Measurements from ENCODE around the gene NCKIPSD. TPM values are rescaled to one million over a fixed set of nuclear protein-coding genes. Genes with fewer than 3 reads are reported as not detected.

The NCKIPSD gene
- total RNA-seq = 9.2 and 12.3 TPM in 2 replicates

GRCh38 chr3:48685603-48686511 lies at the start of gene NCKIPSD:
Gene NCKIPSD (minus strand): TSS chr3:48685915. CDS start chr3:48685807, 108 bp downstream.

DNA sequence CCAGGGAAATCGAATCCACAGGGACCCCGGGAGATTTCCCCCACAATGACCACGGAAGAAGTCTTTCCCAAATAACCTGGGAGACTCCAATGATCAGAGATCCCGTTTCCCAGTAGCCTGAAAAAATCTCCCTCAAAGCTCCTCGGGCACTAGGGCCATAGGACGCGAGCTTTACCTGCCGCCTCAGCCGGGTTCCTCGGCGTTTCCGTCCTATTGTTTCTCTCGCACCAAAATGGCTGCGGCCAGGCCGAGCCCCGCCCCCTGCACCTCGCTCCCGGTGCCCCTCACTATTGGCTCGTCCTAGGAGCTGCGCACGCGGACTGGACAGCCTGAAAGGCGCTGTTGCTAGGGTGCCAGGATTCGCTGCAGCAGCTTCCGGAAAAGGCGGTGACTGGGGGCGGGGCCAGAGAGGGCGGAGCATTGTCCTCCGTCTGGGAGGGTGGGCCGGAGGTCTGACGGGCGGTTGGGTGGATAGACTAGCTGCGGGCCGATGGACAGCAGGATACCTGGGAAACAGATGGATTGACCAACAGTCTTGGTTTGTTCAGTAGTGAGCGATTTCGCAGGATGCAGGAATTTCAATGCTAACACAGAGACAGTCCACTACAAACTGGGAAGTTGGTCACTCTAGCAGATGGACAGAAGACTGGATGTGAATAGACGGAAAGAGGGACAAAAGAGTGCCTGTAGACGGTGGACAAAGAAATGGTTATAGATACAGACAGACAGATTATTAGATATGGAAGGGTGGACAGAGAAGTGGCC lies 31.4 kb upstream of the NCKIPSD start, which contains the start of gene IP6K2:
TSS of gene IP6K2 (minus strand) at position 240 of the 765 bp plus-strand sequence. CDS start 21,930 bp downstream, outside the sequence.

DNA sequence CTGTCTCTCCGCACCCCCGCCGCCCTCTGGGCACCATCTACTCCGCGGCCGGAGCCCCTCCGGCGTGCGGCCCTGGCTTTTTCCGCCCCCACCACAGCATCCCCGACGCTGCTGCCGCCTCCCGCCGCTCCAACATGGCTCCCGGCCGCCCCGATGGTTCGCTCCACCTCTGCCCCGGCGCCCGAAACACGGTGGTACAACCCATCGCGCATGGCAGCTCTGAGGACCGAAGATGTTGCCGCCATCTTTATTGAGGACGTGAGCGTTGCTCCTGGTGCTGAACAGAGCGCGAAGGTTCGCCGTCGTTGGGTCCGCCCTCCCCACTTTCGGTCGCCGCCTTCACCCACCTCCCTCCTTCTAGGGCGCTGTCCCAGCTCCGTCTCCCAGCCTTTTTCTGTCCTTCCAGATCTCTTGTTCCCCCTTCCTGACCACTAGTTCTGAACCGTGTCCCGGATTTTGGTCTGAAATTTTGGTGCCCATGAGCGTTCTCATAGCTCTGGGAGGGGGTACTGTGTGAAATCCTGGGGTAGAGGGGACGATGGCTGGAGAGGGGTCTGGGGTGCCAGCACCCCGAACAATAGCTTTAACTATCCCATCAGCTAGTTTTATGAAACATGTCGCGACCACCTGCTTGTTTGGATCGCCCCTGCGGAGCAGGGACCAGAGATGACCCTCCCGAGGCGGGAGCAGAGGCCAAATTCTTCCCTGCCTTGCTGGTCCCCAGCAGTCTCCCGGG lies 22.8 kb downstream of the NCKIPSD start, which contains the start of gene CELSR3:
TSS of gene CELSR3 (minus strand) at position 134 of the 736 bp plus-strand sequence. CDS start 252 bp downstream, outside the sequence.

DNA sequence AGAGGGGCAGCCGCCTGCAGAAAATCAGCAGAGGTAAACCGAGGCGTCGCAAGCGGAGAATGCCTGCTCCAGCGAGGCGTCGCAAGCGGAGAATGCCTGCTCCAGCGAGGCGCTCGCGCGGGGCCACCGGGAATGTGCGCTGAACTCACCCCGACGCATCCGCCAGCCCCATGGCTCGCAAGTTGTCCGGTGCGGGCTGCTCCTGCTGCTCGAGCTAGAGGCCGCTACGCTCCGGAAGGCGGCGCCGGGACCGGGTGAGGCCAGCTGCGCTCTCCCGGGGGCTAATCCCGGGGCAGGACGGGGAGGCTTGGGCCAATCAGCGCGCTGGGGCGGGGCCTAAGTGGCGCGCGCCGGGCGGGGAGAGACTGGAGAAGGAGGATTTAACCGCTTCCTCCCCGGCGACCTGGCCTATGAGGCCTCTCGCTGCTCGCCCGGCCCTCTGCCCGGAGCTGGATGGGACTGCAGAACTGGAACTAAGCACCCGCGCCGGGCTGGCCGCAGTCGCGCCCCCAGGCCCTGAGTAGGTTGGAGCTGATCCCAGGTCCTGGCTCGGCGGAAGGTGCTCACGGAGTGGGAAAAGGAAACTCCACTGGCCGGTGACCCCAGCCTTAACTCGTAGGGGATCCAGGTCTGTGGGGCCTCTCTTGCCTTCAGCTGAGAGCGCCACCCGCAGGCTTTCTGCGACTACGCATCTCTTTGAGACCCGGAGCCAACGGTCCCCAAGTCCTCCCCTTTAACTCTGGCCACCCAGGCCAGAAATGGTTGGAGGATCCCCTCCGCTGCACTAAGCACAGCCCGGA lies 50.3 kb downstream of the NCKIPSD start, which contains the start of gene SLC26A6:
TSS of gene SLC26A6 (minus strand) at position 240 of the 800 bp plus-strand sequence. CDS start at position 172, 68 bp downstream.

Other genes with a start within 250 kb of the NCKIPSD start
- 14.0 and 16.5 TPM in 2 replicates for gene CCDC51, start 245.8 kb downstream of the NCKIPSD start, total RNA-seq
- 392 and 433 TPM in 2 replicates for gene TMA7, start 245.7 kb downstream of the NCKIPSD start, total RNA-seq
- 4.5 and 7.0 TPM in 2 replicates for gene ATRIP, start 239.2 kb downstream of the NCKIPSD start, total RNA-seq
- 119 and 120 TPM in 2 replicates for gene SHISA5, start 181.7 kb downstream of the NCKIPSD start, total RNA-seq
- gene PFKFB4, start 129.1 kb downstream of the NCKIPSD start, total RNA-seq = 6.6 and 7.6 TPM in 2 replicates
- gene UCN2, start 122.1 kb downstream of the NCKIPSD start, total RNA-seq = 0.19 and 0.26 TPM in 2 replicates
- 5.4 and 6.0 TPM in 2 replicates for gene COL7A1, start 90.6 kb downstream of the NCKIPSD start, total RNA-seq
- 235 and 284 TPM in 2 replicates for gene UQCRC1, start 76.3 kb downstream of the NCKIPSD start, total RNA-seq
- not detected in 2 replicates for gene TMEM89, start 64.1 kb downstream of the NCKIPSD start, total RNA-seq
- 11.9 and 16.8 TPM in 2 replicates for gene SLC26A6, start 50.5 kb downstream of the NCKIPSD start, total RNA-seq
- 0.37 and 0.66 TPM in 2 replicates for gene CELSR3, start 23.0 kb downstream of the NCKIPSD start, total RNA-seq
- 33.7 and 49.6 TPM in 2 replicates for gene IP6K2, start 31.3 kb upstream of the NCKIPSD start, total RNA-seq
- 25.8 and 30.6 TPM in 2 replicates for gene PRKAR2A, start 162.0 kb upstream of the NCKIPSD start, total RNA-seq
- gene SLC25A20, start 213.0 kb upstream of the NCKIPSD start, total RNA-seq = 31.6 and 34.6 TPM in 2 replicates
- gene ARIH2, start 232.9 kb upstream of the NCKIPSD start, total RNA-seq = 74.6 and 77.7 TPM in 2 replicates

Data from aortic smooth muscle cell (primary cell).